Gastrocnemius medialis (tissue), 4 donors: ENCODE results near the gene SNPH. TPM values are rescaled to one million over a fixed set of nuclear protein-coding genes. Genes with fewer than 3 reads are reported as not detected.

ENCODE experiments used
- ATAC-seq, 2 donors: fragments of 150-250 bp; one replicate each; pipeline ENCODE4 v1.9.1; 2016
- DNase-seq, 2 donors: peaks; one replicate each; pipeline ENCODE4 v3.0.0-alpha.2; 2019
- H3K27ac ChIP-seq, 4 donors: fragments of 200-600 bp; sonication (generic); 1 replicate in 1 of 4; 2 replicates in 3 of 4; pipeline ENCODE4 v1.5.1; 2016 to 2018; ENCODE audit warnings: mild to moderate bottlenecking in 2 of 4, moderate library complexity in 1 of 4
- H3K27me3 ChIP-seq, 3 donors: fragments of 200-600 bp; sonication (generic) in 2 of 3; 1 replicate in 1 of 3; 2 replicates in 2 of 3; pipeline versions ENCODE4 v1.5.1 to v1.6.0; 2016 to 2019; ENCODE audit warnings: mild to moderate bottlenecking in 1 of 3, moderate library complexity in 1 of 3
- H3K36me3 ChIP-seq, 2 donors: fragments of 200-600 bp; sonication (generic) in 1 of 2; one replicate each; pipeline ENCODE4 v1.5.1; 2017 to 2018
- H3K4me1 ChIP-seq, 2 donors: fragments of 200-600 bp; sonication (generic) in 1 of 2; one replicate each; pipeline ENCODE4 v1.5.1; 2016 to 2017; ENCODE audit warnings: mild to moderate bottlenecking in 2 of 2
- H3K4me3 ChIP-seq, 4 donors: fragments of 200-600 bp; sonication (generic) in 3 of 4; 1 replicate in 1 of 4; 2 replicates in 3 of 4; pipeline ENCODE4 v1.5.1; 2016 to 2019; ENCODE audit warnings: mild to moderate bottlenecking in 2 of 4
- H3K9me3 ChIP-seq, 3 donors: fragments of 200-600 bp; sonication (generic) in 2 of 3; 1 replicate in 1 of 3; 2 replicates in 2 of 3; pipeline ENCODE4 v1.5.1; 2016 to 2019
- CTCF ChIP-seq, 5 experiments: fragments of 450-650 bp in 3 of 5; fragments of 200-600 bp in 2 of 5; sonication (generic) in 2 of 5; IDR thresholded peaks in 4 of 5; conservative IDR thresholded peaks in 1 of 5; 1 replicate in 4 of 5; 2 replicates in 1 of 5; pipeline ENCODE4 v1.5.1; 2016 to 2019; ENCODE audit warnings: antibody characterized with exemption in 5 of 5, mild to moderate bottlenecking in 3 of 5, moderate library complexity in 3 of 5
- POLR2A ChIP-seq, 2 donors: fragments of 450-650 bp; IDR thresholded peaks; one replicate each; pipeline ENCODE4 v1.6.1; 2017; ENCODE audit warnings: antibody characterized with exemption in 2 of 2, mild to moderate bottlenecking in 2 of 2, moderate library complexity in 2 of 2
- in situ Hi-C, 4 donors: fragments of 200-750 bp; cut with MboI; loops; one replicate each; pipeline versions ENCODE4 v1.15.0 to v1.8.0; 2017; ENCODE audit warnings: low sequenced_read_pairs in 4 of 4
- intact Hi-C: fragments of 100-400 bp; cut with DNase I; formaldehyde crosslinking; loops from one replicate; pipeline ENCODE4 v1.15.1; 2023; ENCODE audit warnings: low total_unique reads
- total RNA-seq, 4 donors: library from RNA; depleted of rRNA; stranded (reverse); fragments of >200 nt; gene quantifications; one replicate each; pipeline versions ENCODE4 v1.1.0 to v1.2.3, GENCODE V29; 2016

Gene SNPH
- total RNA-seq, 4 donors from 2014 or later = 3.1 to 27.4 (median 15.9) TPM

GRCh38 chr20:1333462-1334369, 67.6 kb downstream of the SNPH start:
- DNase-seq (no peak), ATAC-seq (no peak)
- H3K4me1 ChIP-seq = peaks cover 43 to 57% of the 10 kb centered on the region in 2 donors
- in situ Hi-C loops (loop anchor here in 2 of 4 donors (5.0 to 10.0 kb wide), 2 partner anchors 51 to 54 kb away; no protein-coding TSS in a partner anchor), intact Hi-C loops (no loop called here)
- no peak overlapping the region for H3K4me3 ChIP-seq
- H3K9me3 ChIP-seq = no peaks in the 10 kb centered on the region
- peak overlapping the region; percentile 29 to 99 (median 94) for H3K27ac ChIP-seq
- H3K36me3 ChIP-seq = no peaks in the 10 kb centered on the region
- no peak for TF ChIP-seq POLR2A (IDR thresholded peaks at IDR 0.05)
- no peak for TF ChIP-seq CTCF (IDR thresholded peaks at IDR 0.05 in 4 of 5, conservative IDR thresholded peaks at IDR 0.05 in 1 of 5)
- H3K27me3 ChIP-seq = no peaks in the 10 kb centered on the region

GRCh38 chr20:1334370-1334731, 68.3 kb downstream of the SNPH start:
- Histone ChIP-seq H3K9me3 (no peaks in the 10 kb centered on the region), H3K36me3 (no peaks in the 10 kb centered on the region), H3K4me1 (peaks cover 38 to 52% of the 10 kb centered on the region in 2 donors), H3K27me3 (no peaks in the 10 kb centered on the region), H3K27ac (peak overlapping the region; percentile 2 to 93 (median 18)), H3K4me3 (no peak overlapping the region)
- TF ChIP-seq CTCF (IDR thresholded peaks at IDR 0.05 in 4 of 5, conservative IDR thresholded peaks at IDR 0.05 in 1 of 5) = no peak
- TF ChIP-seq POLR2A (IDR thresholded peaks at IDR 0.05) = no peak
- in situ Hi-C loops = loop anchor here in 2 of 4 donors (5.0 to 10.0 kb wide), 2 partner anchors 50 to 53 kb away; no protein-coding TSS in a partner anchor
- DNase-seq (no peak), ATAC-seq (no peak)
- intact Hi-C loops = no loop called here

GRCh38 chr20:1334761-1335160, 68.7 kb downstream of the SNPH start:
- intact Hi-C loops = no loop called here
- Histone ChIP-seq H3K36me3 (no peaks in the 10 kb centered on the region), H3K9me3 (no peaks in the 10 kb centered on the region), H3K4me3 (no peak overlapping the region), H3K4me1 (peaks cover 34 to 48% of the 10 kb centered on the region in 2 donors), H3K27me3 (no peaks in the 10 kb centered on the region), H3K27ac (peak overlapping the region in 3 of 4 donors; percentile 2 to 8 (median 8))
- TF ChIP-seq POLR2A (IDR thresholded peaks at IDR 0.05) (no peak), CTCF (IDR thresholded peaks at IDR 0.05 in 4 of 5, conservative IDR thresholded peaks at IDR 0.05 in 1 of 5) (peak in 1 of 5 experiments; percentile 5)
- DNase-seq (no peak), ATAC-seq (no peak)
- in situ Hi-C loops = loop anchor here in 2 of 4 donors (5.0 to 10.0 kb wide), 2 partner anchors 50 to 53 kb away; no protein-coding TSS in a partner anchor

- peaks cover 21 to 35% of the 10 kb centered on the region in 2 donors for H3K4me1 ChIP-seq
- ATAC-seq (peak in 1 of 2 donors; percentile 11), DNase-seq (no peak)
- H3K27me3 ChIP-seq = no peaks in the 10 kb centered on the region
- H3K9me3 ChIP-seq = no peaks in the 10 kb centered on the region
- TF ChIP-seq CTCF (IDR thresholded peaks at IDR 0.05 in 4 of 5, conservative IDR thresholded peaks at IDR 0.05 in 1 of 5) = no peak
- TF ChIP-seq POLR2A (IDR thresholded peaks at IDR 0.05) = no peak
- peak overlapping the region; percentile 49 to 68 (median 56) for H3K27ac ChIP-seq
- intact Hi-C loops = no loop called here
- H3K36me3 ChIP-seq = no peaks in the 10 kb centered on the region
- no peak overlapping the region for H3K4me3 ChIP-seq
- in situ Hi-C loops = loop anchor here in 1 of 4 donors (10.0 kb wide), 1 partner anchor 49 kb away; no protein-coding TSS in a partner anchor
These were observed 70.0 kb downstream of the SNPH start for GRCh38 chr20:1335961-1336698.
